Measurements from ENCODE around the gene DAB1. TPM values are rescaled to one million over a fixed set of nuclear protein-coding genes. Genes with fewer than 3 reads are reported as not detected.

The DAB1 gene
- total RNA-seq, 3 donors from 2014 or later (not counting 1 experiment from before 2014, with no cell fraction given), result 0.41 TPM; not detected in 2

DNA sequence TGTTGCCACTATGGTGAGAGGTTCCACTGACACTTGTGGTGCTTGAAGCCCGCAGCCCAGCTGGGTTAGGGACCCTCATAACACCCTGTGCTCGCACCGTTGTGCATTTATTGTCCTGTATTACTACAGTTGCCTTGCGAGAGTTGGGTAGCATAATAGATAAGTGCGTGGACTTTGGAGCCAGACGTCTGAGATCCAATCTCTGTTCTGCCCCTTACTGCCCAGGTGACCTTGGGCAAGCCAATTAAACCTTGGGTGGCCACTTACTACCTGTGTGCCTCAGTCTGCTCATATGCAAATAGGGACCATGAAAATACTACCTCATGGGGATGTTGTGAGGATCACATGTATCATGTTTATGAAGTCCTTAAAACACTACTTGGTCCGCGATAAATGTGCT is 471.4 kb downstream of the DAB1 start:
- no peaks in the 10 kb centered on the region for H3K36me3 Mint-ChIP-seq
- no peak overlapping the region for H3K4me3 Mint-ChIP-seq
- TF ChIP-seq, protein P1, sequence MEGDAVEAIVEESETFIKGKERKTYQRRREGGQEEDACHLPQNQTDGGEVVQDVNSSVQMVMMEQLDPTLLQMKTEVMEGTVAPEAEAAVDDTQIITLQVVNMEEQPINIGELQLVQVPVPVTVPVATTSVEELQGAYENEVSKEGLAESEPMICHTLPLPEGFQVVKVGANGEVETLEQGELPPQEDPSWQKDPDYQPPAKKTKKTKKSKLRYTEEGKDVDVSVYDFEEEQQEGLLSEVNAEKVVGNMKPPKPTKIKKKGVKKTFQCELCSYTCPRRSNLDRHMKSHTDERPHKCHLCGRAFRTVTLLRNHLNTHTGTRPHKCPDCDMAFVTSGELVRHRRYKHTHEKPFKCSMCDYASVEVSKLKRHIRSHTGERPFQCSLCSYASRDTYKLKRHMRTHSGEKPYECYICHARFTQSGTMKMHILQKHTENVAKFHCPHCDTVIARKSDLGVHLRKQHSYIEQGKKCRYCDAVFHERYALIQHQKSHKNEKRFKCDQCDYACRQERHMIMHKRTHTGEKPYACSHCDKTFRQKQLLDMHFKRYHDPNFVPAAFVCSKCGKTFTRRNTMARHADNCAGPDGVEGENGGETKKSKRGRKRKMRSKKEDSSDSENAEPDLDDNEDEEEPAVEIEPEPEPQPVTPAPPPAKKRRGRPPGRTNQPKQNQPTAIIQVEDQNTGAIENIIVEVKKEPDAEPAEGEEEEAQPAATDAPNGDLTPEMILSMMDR (IDR thresholded peaks at IDR 0.05), result no peak
- H3K9me3 ChIP-seq (ENCODE audit: control insufficient read depth, insufficient read depth, low read length), result no peaks in the 10 kb centered on the region
- no peak overlapping the region for H3K27ac Mint-ChIP-seq
- 88% methylated on average over 6 of the region's 8 CpGs for WGBS (ENCODE audit: insufficient coverage)
- DNase-seq, result no peak
- H3K27me3 ChIP-seq (ENCODE audit: control insufficient read depth, insufficient read depth, low read length), result no peaks in the 10 kb centered on the region
- intact Hi-C loops (cut with micrococcal nuclease), result no loop called here
- peaks cover 0 to 12% of the 10 kb centered on the region in 2 donors for H3K4me1 Mint-ChIP-seq
- ATAC-seq, result no peak
- H3K9me3 Mint-ChIP-seq, result no peaks in the 10 kb centered on the region
- H3K4me1 ChIP-seq (ENCODE audit: control insufficient read depth, insufficient read depth, low read length), result no peaks in the 10 kb centered on the region
- no peak overlapping the region for H3K4me3 ChIP-seq (ENCODE audit: low read length)
- H3K36me3 ChIP-seq (ENCODE audit: control insufficient read depth, insufficient read depth, low read length), result no peaks in the 10 kb centered on the region
- H3K27me3 Mint-ChIP-seq (ENCODE audit: low read depth in 2 of 2), result no peaks in the 10 kb centered on the region
- no peak overlapping the region for H3K27ac ChIP-seq (ENCODE audit: low read length)

DNA sequence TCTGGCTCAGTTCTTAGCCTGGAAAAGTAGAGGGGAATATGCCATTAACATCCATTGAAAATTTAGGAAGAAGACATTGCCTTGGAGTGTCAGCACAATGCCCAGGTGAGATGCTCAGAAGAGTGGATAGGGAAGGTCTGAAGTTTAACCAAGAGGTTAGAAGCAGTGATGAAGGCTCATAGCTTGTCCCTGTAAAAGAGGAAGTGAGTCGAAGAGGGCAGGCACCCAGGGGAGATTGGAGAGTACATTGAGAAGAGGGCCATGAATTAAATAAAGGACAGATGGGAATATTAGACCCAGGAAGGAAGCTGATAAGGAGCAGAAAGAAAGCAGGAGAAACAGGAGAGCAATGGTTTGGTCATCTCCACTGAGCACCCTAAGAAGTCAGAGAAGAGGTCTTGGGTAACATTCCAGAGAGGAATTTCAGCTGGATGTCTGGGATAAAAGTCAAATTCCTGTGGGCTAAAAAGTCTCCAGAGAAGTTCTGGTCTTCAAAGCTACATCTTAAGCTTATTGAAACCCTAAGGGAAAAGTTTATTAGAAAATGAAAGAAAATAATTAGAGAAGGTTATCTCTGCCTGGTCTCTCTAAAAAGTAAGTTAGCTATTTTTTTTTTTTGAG is 475.3 kb downstream of the DAB1 start:
- Histone ChIP-seq H3K9me3 (ENCODE audit: control insufficient read depth, insufficient read depth, low read length) (no peaks in the 10 kb centered on the region), H3K27ac (ENCODE audit: low read length) (no peak overlapping the region), H3K36me3 (ENCODE audit: control insufficient read depth, insufficient read depth, low read length) (no peaks in the 10 kb centered on the region), H3K27me3 (ENCODE audit: control insufficient read depth, insufficient read depth, low read length) (no peaks in the 10 kb centered on the region), H3K4me1 (ENCODE audit: control insufficient read depth, insufficient read depth, low read length) (no peaks in the 10 kb centered on the region), H3K4me3 (ENCODE audit: low read length) (no peak overlapping the region)
- ATAC-seq (no peak), DNase-seq (no peak)
- no peaks in the 10 kb centered on the region for H3K36me3 Mint-ChIP-seq
- TF ChIP-seq, protein P1 (IDR thresholded peaks at IDR 0.05), result no peak
- H3K4me3 Mint-ChIP-seq, result no peak overlapping the region
- intact Hi-C loops (cut with micrococcal nuclease), result no loop called here
- 13% methylated on average over 1 of the region's 1 CpG for WGBS (ENCODE audit: insufficient coverage)
- no peaks in the 10 kb centered on the region for H3K9me3 Mint-ChIP-seq
- no peaks in the 10 kb centered on the region for H3K27me3 Mint-ChIP-seq (ENCODE audit: low read depth in 2 of 2)
- no peaks in the 10 kb centered on the region for H3K4me1 Mint-ChIP-seq
- no peak overlapping the region for H3K27ac Mint-ChIP-seq

Measured in natural killer cell (primary cell).